GM13976 (cell line): ENCODE data around the gene NCK2.

Experiments used
- DNase-seq: peaks from one replicate; pipeline ENCODE4 v3.0.0; 2012; ENCODE audit warnings: low spot score
- CTCF ChIP-seq: IDR thresholded peaks from 2 replicates; pipeline ENCODE4 v1.5.1; 2012; ENCODE audit warnings: borderline replicate concordance, mild to moderate bottlenecking; ENCODE audit not compliant: insufficient read depth; ENCODE audit errors: extremely low read depth, missing control alignments, control extremely low read depth
- in situ Hi-C: fragments of 300-500 bp; cut with MboI; formaldehyde crosslinking; loops from one replicate; pipeline ENCODE4 v1.12.0; 2022; ENCODE audit warnings: low sequenced_read_pairs, mixed read lengths, inconsistent platforms; ENCODE audit not compliant: unreplicated experiment

Gene NCK2

GRCh38 chr2:105739944-105740530 is 4.7 kb upstream of the NCK2 start:
- DNase-seq: no peak
- in situ Hi-C loops: loop anchor here (25.0 kb wide), 1 partner anchor 347 kb away; no protein-coding TSS in a partner anchor
- TF ChIP-seq CTCF: no peak

- DNase-seq: no peak
- TF ChIP-seq CTCF: no peak
- in situ Hi-C loops: loop anchor here (25.0 kb wide), 1 partner anchor 346 kb away; no protein-coding TSS in a partner anchor
Measured at GRCh38 chr2:105741174-105741573, 3.5 kb upstream of the NCK2 start.

GRCh38 chr2:105741617-105742016 is 3.1 kb upstream of the NCK2 start:
- no peak for DNase-seq
- in situ Hi-C loops: loop anchor here (25.0 kb wide), 1 partner anchor 346 kb away; no protein-coding TSS in a partner anchor
- no peak for TF ChIP-seq CTCF

- peak; percentile 91 for DNase-seq
- TF ChIP-seq CTCF: no peak
Measured at GRCh38 chr2:105744091-105744908, 412 bp upstream of the NCK2 start.

GRCh38 chr2:105746177-105747080 is 1.7 kb downstream of the NCK2 start:
- in situ Hi-C loops: loop anchor here (25.0 kb wide), 1 partner anchor 341 kb away; no protein-coding TSS in a partner anchor
- peak; percentile 76 for DNase-seq
- TF ChIP-seq CTCF: no peak

More at GRCh38 chr2:105744091-105744908, 412 bp upstream of the NCK2 start:
- in situ Hi-C loops: loop anchor here (25.0 kb wide), 1 partner anchor 343 kb away; no protein-coding TSS in a partner anchor

GRCh38 chr2:105747254-105747894 is 2.7 kb downstream of the NCK2 start:
- in situ Hi-C loops: loop anchor here (25.0 kb wide), 1 partner anchor 340 kb away; no protein-coding TSS in a partner anchor
- no peak for TF ChIP-seq CTCF

More at GRCh38 chr2:105747254-105747894, 2.7 kb downstream of the NCK2 start:
- DNase-seq: no peak
